GM12874 (cell line): ENCODE measurements around the gene INIP.

Experiments
- TF ChIP-seq, protein P1 (sequence below): IDR thresholded peaks from 2 replicates; pipeline ENCODE4 v1.5.1; 2011; ENCODE audit warnings: low read depth, mild to moderate bottlenecking, control low read depth, low read length, moderate library complexity; ENCODE audit not compliant: insufficient read depth

INIP gene

GRCh38 chr9:112663681-112664080 lies 54.2 kb downstream of the INIP start:
- TF ChIP-seq, protein P1, sequence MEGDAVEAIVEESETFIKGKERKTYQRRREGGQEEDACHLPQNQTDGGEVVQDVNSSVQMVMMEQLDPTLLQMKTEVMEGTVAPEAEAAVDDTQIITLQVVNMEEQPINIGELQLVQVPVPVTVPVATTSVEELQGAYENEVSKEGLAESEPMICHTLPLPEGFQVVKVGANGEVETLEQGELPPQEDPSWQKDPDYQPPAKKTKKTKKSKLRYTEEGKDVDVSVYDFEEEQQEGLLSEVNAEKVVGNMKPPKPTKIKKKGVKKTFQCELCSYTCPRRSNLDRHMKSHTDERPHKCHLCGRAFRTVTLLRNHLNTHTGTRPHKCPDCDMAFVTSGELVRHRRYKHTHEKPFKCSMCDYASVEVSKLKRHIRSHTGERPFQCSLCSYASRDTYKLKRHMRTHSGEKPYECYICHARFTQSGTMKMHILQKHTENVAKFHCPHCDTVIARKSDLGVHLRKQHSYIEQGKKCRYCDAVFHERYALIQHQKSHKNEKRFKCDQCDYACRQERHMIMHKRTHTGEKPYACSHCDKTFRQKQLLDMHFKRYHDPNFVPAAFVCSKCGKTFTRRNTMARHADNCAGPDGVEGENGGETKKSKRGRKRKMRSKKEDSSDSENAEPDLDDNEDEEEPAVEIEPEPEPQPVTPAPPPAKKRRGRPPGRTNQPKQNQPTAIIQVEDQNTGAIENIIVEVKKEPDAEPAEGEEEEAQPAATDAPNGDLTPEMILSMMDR: no peak

- TF ChIP-seq, protein P1: no peak
Measured at GRCh38 chr9:112659906-112660305, 58.0 kb downstream of the INIP start.

DNA sequence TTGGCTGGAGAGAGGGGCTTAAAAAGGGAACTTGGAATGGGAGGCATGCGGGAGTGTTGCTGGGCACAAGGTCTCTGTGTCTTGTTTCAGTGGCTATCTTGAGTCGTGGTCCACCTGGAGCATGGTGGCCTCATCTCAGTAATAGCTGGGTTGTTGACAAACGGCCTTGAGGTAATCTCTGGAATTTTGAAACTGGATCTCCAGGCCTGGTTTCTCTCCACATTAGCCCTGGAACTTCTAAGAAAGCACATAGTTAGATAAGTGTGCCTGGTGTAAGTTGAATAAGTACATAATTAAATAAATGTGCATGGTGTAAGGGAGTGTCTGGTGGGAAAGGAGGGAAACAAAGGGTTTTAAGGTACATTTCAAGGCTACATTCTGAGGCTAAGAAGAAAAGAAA lies 62.2 kb downstream of the INIP start:
- TF ChIP-seq, protein P1: no peak

- TF ChIP-seq, protein P1: no peak
Measured at GRCh38 chr9:112654282-112654681, 63.6 kb downstream of the INIP start.

GRCh38 chr9:112648624-112649023 lies 69.3 kb downstream of the INIP start:
- TF ChIP-seq, protein P1: no peak

- TF ChIP-seq, protein P1: no peak
Measured at GRCh38 chr9:112647596-112647995, 70.3 kb downstream of the INIP start.

- TF ChIP-seq, protein P1: no peak
Measured at GRCh38 chr9:112642126-112642525, 75.8 kb downstream of the INIP start.

GRCh38 chr9:112640311-112640710 lies 77.6 kb downstream of the INIP start:
- TF ChIP-seq, protein P1: no peak
